GM19099 (cell line): ENCODE data around the gene MARVELD3.

ENCODE experiments used
- POLR2A ChIP-seq: IDR thresholded peaks from 3 replicates; pipeline ENCODE4 v1.6.1; 2011; ENCODE audit warnings: low read depth; ENCODE audit not compliant: insufficient read length; ENCODE audit errors: extremely low read depth

The MARVELD3 gene, protein sequence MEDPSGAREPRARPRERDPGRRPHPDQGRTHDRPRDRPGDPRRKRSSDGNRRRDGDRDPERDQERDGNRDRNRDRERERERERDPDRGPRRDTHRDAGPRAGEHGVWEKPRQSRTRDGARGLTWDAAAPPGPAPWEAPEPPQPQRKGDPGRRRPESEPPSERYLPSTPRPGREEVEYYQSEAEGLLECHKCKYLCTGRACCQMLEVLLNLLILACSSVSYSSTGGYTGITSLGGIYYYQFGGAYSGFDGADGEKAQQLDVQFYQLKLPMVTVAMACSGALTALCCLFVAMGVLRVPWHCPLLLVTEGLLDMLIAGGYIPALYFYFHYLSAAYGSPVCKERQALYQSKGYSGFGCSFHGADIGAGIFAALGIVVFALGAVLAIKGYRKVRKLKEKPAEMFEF

GRCh38 chr16:71626018-71626857, at the start of gene MARVELD3:
Gene MARVELD3, plus strand, starts transcription at chr16:71626184. Its CDS starts 46 bp downstream, at chr16:71626230.
- TF ChIP-seq POLR2A: no peak

DNA sequence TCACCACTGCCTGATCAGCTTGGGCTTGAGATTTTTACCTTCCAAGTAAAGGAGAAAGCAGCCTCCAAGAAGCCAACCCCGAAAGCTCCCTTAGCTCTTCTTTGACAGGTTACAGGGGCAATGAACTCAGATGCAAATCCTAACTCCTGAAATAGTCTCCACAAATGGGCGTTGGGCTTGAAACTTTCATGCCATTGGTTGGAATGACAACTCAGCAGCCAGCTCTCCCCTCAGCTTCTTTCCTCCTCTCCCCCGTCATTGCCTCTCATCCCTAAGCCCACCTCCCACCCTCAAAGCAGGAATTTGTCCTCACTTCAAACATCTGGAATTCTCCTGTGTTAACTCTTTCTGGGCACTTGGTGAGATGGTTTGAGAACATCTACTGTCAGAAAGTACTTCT, 49.0 kb upstream of the MARVELD3 start, which contains the start of gene TAT:
Gene TAT (minus strand): TSS at position 122 of the 400 bp plus-strand sequence. CDS start 677 bp downstream, outside the sequence.
- TF ChIP-seq POLR2A: no peak

GRCh38 chr16:71584543-71585317, 41.3 kb upstream of the MARVELD3 start:
- no peak for TF ChIP-seq POLR2A

GRCh38 chr16:71585318-71585703, 40.7 kb upstream of the MARVELD3 start:
- TF ChIP-seq POLR2A: no peak

DNA sequence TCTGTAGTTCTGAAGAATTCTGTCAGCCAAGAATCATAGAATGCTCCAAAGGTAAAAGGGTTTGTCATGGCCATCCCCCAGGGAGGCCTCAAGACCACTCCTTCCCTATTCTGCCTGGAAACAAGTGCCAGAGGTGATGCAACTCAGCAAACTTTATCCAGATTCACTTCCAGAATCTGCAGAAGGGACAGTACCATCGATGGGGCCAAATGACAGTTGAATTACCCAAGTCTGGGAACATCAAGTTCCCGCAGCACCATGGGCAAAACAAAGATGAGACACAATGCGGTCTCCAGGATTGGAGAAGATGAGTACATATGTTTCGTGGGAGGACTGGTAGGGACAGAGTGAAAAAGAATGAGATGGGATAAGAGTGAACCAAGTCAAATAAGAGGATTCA, 35.4 kb upstream of the MARVELD3 start:
- no peak for TF ChIP-seq POLR2A

DNA sequence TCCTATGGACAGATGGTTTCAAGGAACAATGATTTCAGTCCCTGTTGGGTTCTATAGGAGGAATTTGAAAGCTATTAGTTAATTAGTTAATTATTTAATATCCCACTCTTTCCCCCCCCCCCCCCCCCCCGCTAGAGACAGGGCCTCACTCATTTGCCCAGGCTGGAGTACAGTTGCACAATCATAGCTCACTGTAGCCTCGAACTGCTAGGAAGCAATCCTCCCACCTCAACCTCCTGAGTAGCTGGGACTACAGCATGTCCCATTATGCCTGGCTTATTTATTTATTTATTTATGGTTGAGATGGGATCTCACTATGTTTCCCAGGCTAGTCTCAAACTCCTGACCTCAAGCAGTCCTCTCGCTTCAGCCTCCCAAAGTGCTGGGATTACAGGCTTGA, 34.1 kb upstream of the MARVELD3 start:
- no peak for TF ChIP-seq POLR2A

DNA sequence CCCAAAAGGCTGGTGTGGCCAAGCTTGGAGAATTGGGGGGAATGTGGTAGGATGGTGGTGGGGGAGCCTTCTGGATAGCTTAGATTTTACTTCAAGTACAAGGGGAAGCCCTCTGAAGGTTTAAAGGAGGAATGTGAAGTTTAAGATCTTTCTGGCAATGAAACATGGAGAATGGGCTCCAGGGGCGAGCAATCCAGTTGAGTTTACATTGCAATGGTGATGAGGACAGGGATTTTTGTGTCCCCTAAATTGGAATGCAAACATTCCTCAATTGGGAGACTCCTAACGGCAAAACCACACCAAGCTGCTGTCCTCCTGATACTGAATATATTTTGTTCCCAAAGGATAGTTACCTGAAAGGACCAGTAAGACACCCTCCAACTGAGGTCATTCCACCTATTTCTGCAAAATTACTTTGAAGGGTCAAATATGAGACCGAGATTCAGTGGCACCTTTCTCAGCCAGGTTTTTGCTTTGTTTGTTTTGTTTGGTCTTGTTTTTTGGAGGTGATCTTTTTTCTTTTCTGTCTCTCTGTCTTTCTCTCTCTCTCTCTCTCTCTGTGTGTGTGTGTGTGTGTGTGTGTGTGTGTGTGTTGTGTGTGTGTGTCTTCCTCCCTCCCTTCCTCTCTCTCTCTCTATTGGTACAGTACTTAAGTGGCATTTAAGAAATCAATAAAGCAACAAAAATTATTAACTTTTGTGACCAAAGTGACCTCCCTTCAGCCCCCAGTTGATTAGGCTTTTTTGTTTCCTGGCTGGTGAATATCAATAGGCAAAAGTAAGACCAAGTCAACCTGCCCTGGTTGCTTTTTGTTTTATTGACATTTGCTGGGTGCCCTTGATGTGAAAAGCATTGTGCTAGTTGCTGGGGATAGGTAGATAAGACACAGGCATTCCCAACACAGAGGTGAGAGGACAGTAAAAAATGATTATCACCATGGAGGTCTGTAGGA, 32.7 kb upstream of the MARVELD3 start:
- TF ChIP-seq POLR2A: no peak

DNA sequence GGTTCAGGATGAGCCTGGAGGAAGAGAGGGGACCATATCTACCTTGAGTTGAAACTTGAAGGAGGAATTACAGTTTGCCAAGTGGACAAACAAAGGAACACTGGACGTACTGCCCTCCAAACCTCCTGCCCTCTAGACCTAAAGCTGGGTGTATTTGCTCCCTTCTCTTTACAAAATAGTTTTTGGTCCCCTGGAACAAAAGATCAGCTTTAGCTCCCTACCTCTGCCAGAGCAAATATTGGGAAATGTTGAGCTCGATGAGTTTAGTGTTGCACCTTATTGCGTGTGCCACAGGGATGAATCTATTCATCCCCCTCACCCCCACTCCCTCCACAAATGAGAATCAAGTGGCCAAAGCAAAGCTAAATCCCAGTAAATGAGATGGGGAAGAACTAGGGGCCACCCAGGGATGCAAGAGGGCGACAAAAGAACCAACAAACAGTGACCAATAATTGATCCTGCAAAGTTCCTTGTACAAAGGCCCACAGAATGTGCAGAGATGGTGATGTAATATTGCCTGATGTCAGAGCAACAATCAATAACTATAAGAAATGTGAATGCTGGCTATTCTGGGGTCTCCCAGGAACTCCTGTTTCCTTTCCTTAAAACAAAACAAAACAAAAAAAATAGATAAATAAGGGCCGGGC, 31.9 kb upstream of the MARVELD3 start:
- no peak for TF ChIP-seq POLR2A

GRCh38 chr16:71600822-71601221, 25.2 kb upstream of the MARVELD3 start:
- no peak for TF ChIP-seq POLR2A

GRCh38 chr16:71609066-71609465, 16.9 kb upstream of the MARVELD3 start:
- no peak for TF ChIP-seq POLR2A

GRCh38 chr16:71610447-71610846, 15.5 kb upstream of the MARVELD3 start:
- TF ChIP-seq POLR2A: no peak

- TF ChIP-seq POLR2A: no peak
Observed at GRCh38 chr16:71610936-71611871, 14.8 kb upstream of the MARVELD3 start.
